A549 (cell line): ENCODE data around the gene S100A4. TPM values are rescaled to one million over a fixed set of nuclear protein-coding genes. Genes with fewer than 3 reads are reported as not detected.
A peak's percentile ranks its signal among the peaks of the same experiment; 100 is the strongest.

Experiments
- ATAC-seq, 2 experiments: fragments of 200-7000 bp in 1 of 2; fragments of >200 bp in 1 of 2; cut with Nextera tagmentation in 1 of 2; cut with Tn5 transposase in 1 of 2; 3 replicates each; pipeline versions ENCODE4 v1.8.0 to v1.9.1; 2018 to 2020; ENCODE audit warnings: mild to moderate bottlenecking in 1 of 2, moderate library complexity in 1 of 2
- CTCF ChIA-PET: fragments of 300-600 bp; sonication (Branson Sonifier 250); formaldehyde crosslinking; extraction: SDS; loops from one replicate; lab custom pipeline; 2021; ENCODE audit warnings: antibody characterized with exemption, inconsistent platforms; lab: Yijun Ruan, JAX
- POLR2A ChIA-PET: fragments of 350-600 bp; formaldehyde crosslinking; extraction: SDS; loops from one replicate; lab custom pipeline; 2021; ENCODE audit warnings: antibody characterized with exemption, inconsistent platforms; lab: Yijun Ruan, JAX
- DNase-seq, 2 experiments: peaks; one replicate each; pipeline versions ENCODE4 v3.0.0 to v3.0.0-alpha.2; 2011 to 2016; ENCODE audit warnings: low read depth in 1 of 2, low spot score in 1 of 2
- FAIRE-seq: peaks from 2 replicates; lab custom pipeline; 2011; peaks lifted over from hg19 to GRCh38; lab: Jason Lieb, UNC
- H3K27ac ChIP-seq, 2 experiments: fragments of >200 bp; sonication (Bioruptor Twin); formaldehyde crosslinking; 3 replicates each; pipeline ENCODE4 v1.5.1; 2016 to 2017
- H3K4me1 ChIP-seq: fragments of >200 bp; sonication (Bioruptor Twin); formaldehyde crosslinking; 3 replicates; pipeline ENCODE4 v1.6.1; 2016
- H3K4me2 ChIP-seq: fragments of >200 bp; sonication (Bioruptor Twin); formaldehyde crosslinking; 3 replicates; pipeline ENCODE4 v1.6.1; 2016
- H3K4me3 ChIP-seq: fragments of >200 bp; sonication (Bioruptor Twin); formaldehyde crosslinking; 3 replicates; pipeline ENCODE4 v1.5.1; 2016
- H3K9me3 ChIP-seq: fragments of >200 bp; sonication (Bioruptor Twin); formaldehyde crosslinking; 3 replicates; pipeline ENCODE4 v1.6.1; 2016
- EHMT2 ChIP-seq: fragments of 200-600 bp; sonication (generic); IDR thresholded peaks from 2 replicates; pipeline ENCODE4 v1.6.1; 2016; ENCODE audit warnings: antibody characterized with exemption, low read depth, mild to moderate bottlenecking, moderate library complexity
- ESRRA ChIP-seq: fragments of 150-350 bp; IDR thresholded peaks from 2 replicates; pipeline ENCODE4 v1.6.1; 2014; ENCODE audit warnings: mild to moderate bottlenecking, low read length, borderline replicate concordance
- FOSL2 ChIP-seq, 2 experiments: fragments of 450-650 bp in 1 of 2; fragments of >200 bp in 1 of 2; sonication (Bioruptor Twin) in 1 of 2; formaldehyde crosslinking; IDR thresholded peaks; 2 replicates each; pipeline versions ENCODE4 v1.5.0 to v1.6.1; 2016 to 2020; ENCODE audit warnings: mild to moderate bottlenecking in 1 of 2, moderate library complexity in 1 of 2
- GATA3 ChIP-seq: IDR thresholded peaks from 2 replicates; pipeline ENCODE4 v1.6.1; 2012; ENCODE audit warnings: borderline replicate concordance
- HOXA7 ChIP-seq: fragments of 250-450 bp; sonication (Bioruptor Pico); IDR thresholded peaks from 2 replicates; pipeline ENCODE4 v1.5.0; 2020; ENCODE audit warnings: mild to moderate bottlenecking, moderate library complexity
- MYC ChIP-seq: IDR thresholded peaks from 2 replicates; pipeline ENCODE4 v1.6.1; 2012; ENCODE audit warnings: mild to moderate bottlenecking, inconsistent platforms, low read length, improper control_type of control experiment, borderline replicate concordance
- NFE2L2 ChIP-seq: fragments of 150-350 bp; conservative IDR thresholded peaks from 2 replicates; pipeline ENCODE4 v1.6.1; 2014; ENCODE audit warnings: low read length
- NR3C1 ChIP-seq: fragments of >200 bp; sonication (Bioruptor Twin); formaldehyde crosslinking; IDR thresholded peaks from 3 replicates; pipeline ENCODE4 v1.6.1; 2017
- POLR2AphosphoS2 ChIP-seq: conservative IDR thresholded peaks from 2 replicates; pipeline ENCODE4 v1.6.1; 2012; ENCODE audit warnings: low read length, improper control_type of control experiment, inconsistent platforms
- RFX5 ChIP-seq: fragments of 450-650 bp; IDR thresholded peaks from 2 replicates; pipeline ENCODE4 v1.7.1; 2014; ENCODE audit warnings: antibody characterized with exemption, mild to moderate bottlenecking, moderate library complexity
- RNF2 ChIP-seq: fragments of 200-600 bp; sonication (generic); IDR thresholded peaks from 2 replicates; pipeline ENCODE4 v1.6.1; 2016; ENCODE audit warnings: low read depth, mild to moderate bottlenecking, antibody characterized with exemption, moderate library complexity, borderline replicate concordance
- SMC3 ChIP-seq: fragments of >200 bp; sonication (Bioruptor Twin); formaldehyde crosslinking; IDR thresholded peaks from 3 replicates; pipeline ENCODE4 v1.6.1; 2018; ENCODE audit warnings: inconsistent platforms
- TFCP2L1 ChIP-seq: fragments of 250-450 bp; sonication (Bioruptor Pico); IDR thresholded peaks from 2 replicates; pipeline ENCODE4 v1.5.0; 2021; ENCODE audit warnings: mild to moderate bottlenecking
- ZC3H11A ChIP-seq: fragments of 450-650 bp; IDR thresholded peaks from 2 replicates; pipeline ENCODE4 v1.6.1; 2014; ENCODE audit warnings: antibody characterized with exemption, mild to moderate bottlenecking
- ZSCAN20 ChIP-seq: fragments of 250-450 bp; sonication (Bioruptor Pico); IDR thresholded peaks from 2 replicates; pipeline ENCODE4 v1.8.0; 2022; ENCODE audit warnings: mild to moderate bottlenecking, moderate library complexity
- WGBS: methylation state at CpG from one replicate; pipeline ENCODE4 v1.1.6; 2017; ENCODE audit errors: missing lambda C conversion rate; 5-methylcytosine and 5-hydroxymethylcytosine counted together
- polyA plus RNA-seq, 4 experiments: library from polyadenylated mRNA; depleted of rRNA in 3 of 4; stranded (reverse); fragments of >200 nt; fragmentation: RNase III in 1 of 4; extraction: RNeasy Plus Mini Kit Qiagen cat#74134 plus additional on column Dnase treatment in 1 of 4; gene quantifications; 2 replicates in 3 of 4; 3 replicates in 1 of 4; pipeline ENCODE4 v1.2.3, GENCODE V29; 2011 to 2017
- TF ChIP-seq, protein P1 (sequence below): fragments of 200-600 bp; sonication (generic); IDR thresholded peaks from 2 replicates; pipeline ENCODE4 v1.6.1; 2016; ENCODE audit warnings: antibody characterized with exemption, mild to moderate bottlenecking, moderate library complexity
- TF ChIP-seq, protein P2 (sequence below): fragments of >200 bp; sonication (Bioruptor Twin); formaldehyde crosslinking; IDR thresholded peaks from 3 replicates; pipeline ENCODE4 v1.6.1; 2016
- TF ChIP-seq, protein P3 (sequence below): fragments of 250-450 bp; sonication (Bioruptor Pico); IDR thresholded peaks from 2 replicates; pipeline ENCODE4 v1.5.0; 2020; ENCODE audit warnings: low read depth, mild to moderate bottlenecking, moderate library complexity

The S100A4 gene
- polyA plus RNA-seq, 2 of the 4 experiments (the other 2 are of a cell fraction), result 590 to 2,584 TPM

DNA sequence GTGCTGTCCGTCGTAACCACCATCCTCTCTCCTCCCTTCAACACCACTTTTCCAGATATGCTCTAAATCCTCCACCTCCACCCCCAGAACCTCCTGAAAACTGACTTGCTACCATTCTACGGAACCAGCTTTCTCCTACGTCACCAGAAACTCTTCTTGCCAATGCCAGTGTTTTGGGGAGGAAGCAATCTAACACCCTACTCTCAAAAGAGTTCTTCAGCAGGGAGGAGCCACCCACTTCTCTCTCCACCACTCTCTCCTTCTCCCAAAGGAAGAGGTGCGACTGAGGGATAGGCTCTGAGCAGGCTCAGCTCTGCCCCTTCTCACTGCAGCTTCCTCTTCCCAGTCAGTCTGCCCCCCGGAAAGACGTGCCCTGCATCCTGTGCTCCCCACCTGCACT is 26.1 kb upstream of the S100A4 start:
- ATAC-seq (no peak), DNase-seq (no peak), FAIRE-seq (no peak)
- Histone ChIP-seq H3K4me3 (no peak overlapping the region), H3K9me3 (no peaks in the 10 kb centered on the region)
- CTCF ChIA-PET, result interaction anchor here (0.5 to 7.5 kb wide), 46 partner anchors 10 to 421 kb away, joined by 3 to 471 read pairs (median 8); partner anchors contain the start of genes CHTOP, NPR1, RAB13 and S100A1
- TF ChIP-seq, protein P1, sequence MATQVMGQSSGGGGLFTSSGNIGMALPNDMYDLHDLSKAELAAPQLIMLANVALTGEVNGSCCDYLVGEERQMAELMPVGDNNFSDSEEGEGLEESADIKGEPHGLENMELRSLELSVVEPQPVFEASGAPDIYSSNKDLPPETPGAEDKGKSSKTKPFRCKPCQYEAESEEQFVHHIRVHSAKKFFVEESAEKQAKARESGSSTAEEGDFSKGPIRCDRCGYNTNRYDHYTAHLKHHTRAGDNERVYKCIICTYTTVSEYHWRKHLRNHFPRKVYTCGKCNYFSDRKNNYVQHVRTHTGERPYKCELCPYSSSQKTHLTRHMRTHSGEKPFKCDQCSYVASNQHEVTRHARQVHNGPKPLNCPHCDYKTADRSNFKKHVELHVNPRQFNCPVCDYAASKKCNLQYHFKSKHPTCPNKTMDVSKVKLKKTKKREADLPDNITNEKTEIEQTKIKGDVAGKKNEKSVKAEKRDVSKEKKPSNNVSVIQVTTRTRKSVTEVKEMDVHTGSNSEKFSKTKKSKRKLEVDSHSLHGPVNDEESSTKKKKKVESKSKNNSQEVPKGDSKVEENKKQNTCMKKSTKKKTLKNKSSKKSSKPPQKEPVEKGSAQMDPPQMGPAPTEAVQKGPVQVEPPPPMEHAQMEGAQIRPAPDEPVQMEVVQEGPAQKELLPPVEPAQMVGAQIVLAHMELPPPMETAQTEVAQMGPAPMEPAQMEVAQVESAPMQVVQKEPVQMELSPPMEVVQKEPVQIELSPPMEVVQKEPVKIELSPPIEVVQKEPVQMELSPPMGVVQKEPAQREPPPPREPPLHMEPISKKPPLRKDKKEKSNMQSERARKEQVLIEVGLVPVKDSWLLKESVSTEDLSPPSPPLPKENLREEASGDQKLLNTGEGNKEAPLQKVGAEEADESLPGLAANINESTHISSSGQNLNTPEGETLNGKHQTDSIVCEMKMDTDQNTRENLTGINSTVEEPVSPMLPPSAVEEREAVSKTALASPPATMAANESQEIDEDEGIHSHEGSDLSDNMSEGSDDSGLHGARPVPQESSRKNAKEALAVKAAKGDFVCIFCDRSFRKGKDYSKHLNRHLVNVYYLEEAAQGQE, result no peak
- TF ChIP-seq NR3C1 (no peak), SMC3 (no peak), POLR2AphosphoS2 (no peak), ESRRA (no peak), NFE2L2 (no peak)
- TF ChIP-seq, protein P2, sequence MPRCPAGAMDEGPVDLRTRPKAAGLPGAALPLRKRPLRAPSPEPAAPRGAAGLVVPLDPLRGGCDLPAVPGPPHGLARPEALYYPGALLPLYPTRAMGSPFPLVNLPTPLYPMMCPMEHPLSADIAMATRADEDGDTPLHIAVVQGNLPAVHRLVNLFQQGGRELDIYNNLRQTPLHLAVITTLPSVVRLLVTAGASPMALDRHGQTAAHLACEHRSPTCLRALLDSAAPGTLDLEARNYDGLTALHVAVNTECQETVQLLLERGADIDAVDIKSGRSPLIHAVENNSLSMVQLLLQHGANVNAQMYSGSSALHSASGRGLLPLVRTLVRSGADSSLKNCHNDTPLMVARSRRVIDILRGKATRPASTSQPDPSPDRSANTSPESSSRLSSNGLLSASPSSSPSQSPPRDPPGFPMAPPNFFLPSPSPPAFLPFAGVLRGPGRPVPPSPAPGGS, result no peak
- TF ChIP-seq, protein P3, sequence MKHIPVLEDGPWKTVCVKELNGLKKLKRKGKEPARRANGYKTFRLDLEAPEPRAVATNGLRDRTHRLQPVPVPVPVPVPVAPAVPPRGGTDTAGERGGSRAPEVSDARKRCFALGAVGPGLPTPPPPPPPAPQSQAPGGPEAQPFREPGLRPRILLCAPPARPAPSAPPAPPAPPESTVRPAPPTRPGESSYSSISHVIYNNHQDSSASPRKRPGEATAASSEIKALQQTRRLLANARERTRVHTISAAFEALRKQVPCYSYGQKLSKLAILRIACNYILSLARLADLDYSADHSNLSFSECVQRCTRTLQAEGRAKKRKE, result no peak
- TF ChIP-seq, all 56 proteins: peak for 0
- H3K27ac ChIP-seq, result peak overlapping the region in 1 of 2 experiments; percentile 38; a peak in 2 of 6 replicates
- POLR2A ChIA-PET, result interaction anchor here (1.4 to 3.4 kb wide), 6 partner anchors 36 to 100 kb away, joined by 3 to 24 read pairs (median 10); partner anchors contain the start of genes CHTOP, S100A13 and S100A6
- H3K4me2 ChIP-seq, result no peak overlapping the region
- 86% methylated on average over 7 of the region's 7 CpGs for WGBS
- peaks cover 29% of the 10 kb centered on the region for H3K4me1 ChIP-seq

DNA sequence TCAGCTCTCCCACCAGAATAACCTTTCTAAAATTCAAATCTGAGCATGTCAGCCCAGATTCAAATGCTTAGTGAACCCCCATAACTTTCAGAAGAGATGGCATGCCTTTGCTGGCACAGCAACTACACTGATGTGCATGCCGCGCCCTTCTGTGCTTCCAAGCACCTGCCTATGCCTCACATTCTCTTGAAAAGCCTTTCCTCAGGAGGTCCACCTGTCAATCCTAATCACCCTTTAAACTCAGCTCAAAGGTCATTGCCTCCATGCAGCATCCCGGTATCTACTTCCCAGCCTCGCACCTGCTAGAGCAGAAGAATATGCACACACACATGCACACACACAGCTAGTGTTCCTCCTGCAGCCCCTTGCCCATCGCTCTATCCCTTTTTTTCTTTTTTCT is 25.3 kb upstream of the S100A4 start:
- Histone ChIP-seq H3K9me3 (no peaks in the 10 kb centered on the region), H3K4me2 (no peak overlapping the region), H3K27ac (0 out of 6 replicates have a peak overlapping the region, but pooled peaks of 1 of the 2 experiments have one; percentile 8), H3K4me3 (no peak overlapping the region), H3K4me1 (peaks cover 36% of the 10 kb centered on the region)
- ATAC-seq, result no peak
- TF ChIP-seq EHMT2 (no peak), TFCP2L1 (CRISPR knock-in tag) (no peak), GATA3 (no peak), ZSCAN20 (CRISPR knock-in tag) (no peak), ZC3H11A (no peak), MYC (no peak), SMC3 (no peak), FOSL2 (IDR thresholded peaks at IDR 0.05) (no peak), FOSL2 (CRISPR knock-in tag; IDR thresholded peaks at IDR 0.05) (no peak), HOXA7 (no peak), RNF2 (no peak), RFX5 (no peak)
- ChIA-PET POLR2A (interaction anchor here (2.5 to 3.4 kb wide), 2 partner anchors 36 to 63 kb away, joined by 12 to 24 read pairs; partner anchors contain the start of genes CHTOP and S100A6), CTCF (interaction anchor here (0.6 to 7.5 kb wide), 17 partner anchors 15 to 701 kb away, joined by 3 to 471 read pairs (median 32); partner anchors contain the start of genes CHTOP, NPR1, S100A1 and S100A13)
- FAIRE-seq, result no peak
- no peak for DNase-seq
- WGBS, result 85% methylated on average over 5 of the region's 5 CpGs
